HG03108 (cell line): Measurements from ENCODE around the gene FCHSD2.
"Not testable (repeated sequence)": the region's sequence is repeated elsewhere in the genome, so short reads cannot be mapped to it uniquely, and the experiment has no call there.

Source experiments
- ATAC-seq: cut with Tn5 transposase; IDR thresholded peaks from one replicate; pipeline ENCODE4 v1.9.1; 2021; ENCODE audit warnings: moderate library complexity; ENCODE audit not compliant: unreplicated experiment

FCHSD2 gene

DNA sequence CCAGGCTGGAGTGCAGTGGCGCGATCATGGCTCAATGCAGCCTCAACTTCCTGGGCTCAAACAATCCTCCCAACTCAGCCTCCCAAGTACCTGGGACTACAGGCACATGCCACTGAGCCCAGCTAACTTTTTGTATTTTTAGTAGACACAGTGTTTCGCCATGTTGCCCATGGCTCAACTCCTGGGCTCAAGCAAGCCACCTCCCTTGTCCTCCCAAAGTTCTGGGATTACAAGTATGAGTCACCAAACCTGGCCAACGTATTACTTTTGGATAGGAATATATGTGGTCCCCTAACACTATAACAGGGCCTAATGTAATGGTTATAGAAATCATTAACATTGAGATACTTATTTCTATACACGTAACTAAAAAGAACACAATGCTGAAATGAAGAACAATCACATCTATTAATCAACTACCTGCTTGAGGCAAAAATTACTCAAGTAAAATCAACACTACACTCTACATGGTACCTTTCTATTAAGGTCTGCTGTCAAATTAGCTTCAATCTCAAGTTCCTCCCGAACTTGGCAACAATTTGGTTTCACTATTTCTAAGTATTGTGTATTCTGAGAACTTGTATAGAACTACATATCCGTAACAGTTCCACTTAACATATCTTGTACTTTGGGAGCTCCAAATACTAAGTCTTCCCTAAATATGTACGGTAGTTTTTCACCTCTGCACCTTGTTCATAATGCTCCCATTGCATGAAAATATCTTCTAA lies 124.9 kb downstream of the FCHSD2 start:
- no peak for ATAC-seq

DNA sequence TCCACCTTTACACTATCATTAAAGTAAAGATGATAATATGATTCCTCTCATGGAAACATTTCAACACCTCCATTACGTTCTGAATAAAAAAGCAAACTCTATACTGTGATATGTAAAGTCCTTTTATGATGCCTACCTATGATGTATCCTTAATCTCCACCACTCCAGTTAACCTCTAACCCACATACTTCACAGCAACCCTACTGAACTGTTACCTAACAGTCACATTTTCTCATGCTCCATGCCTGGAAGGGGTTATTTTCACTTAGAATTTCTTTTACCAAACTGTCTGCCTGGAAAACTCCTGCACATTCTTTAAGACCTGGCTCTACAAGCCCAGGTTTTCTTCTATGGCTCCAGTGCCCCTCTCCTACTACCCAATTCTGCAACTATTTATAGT lies 129.1 kb downstream of the FCHSD2 start:
- no peak for ATAC-seq

GRCh38 chr11:73012121-73012863 lies 129.8 kb downstream of the FCHSD2 start:
- ATAC-seq = no peak

- ATAC-seq = no peak
Observed at GRCh38 chr11:73011126-73011817, 130.8 kb downstream of the FCHSD2 start.

DNA sequence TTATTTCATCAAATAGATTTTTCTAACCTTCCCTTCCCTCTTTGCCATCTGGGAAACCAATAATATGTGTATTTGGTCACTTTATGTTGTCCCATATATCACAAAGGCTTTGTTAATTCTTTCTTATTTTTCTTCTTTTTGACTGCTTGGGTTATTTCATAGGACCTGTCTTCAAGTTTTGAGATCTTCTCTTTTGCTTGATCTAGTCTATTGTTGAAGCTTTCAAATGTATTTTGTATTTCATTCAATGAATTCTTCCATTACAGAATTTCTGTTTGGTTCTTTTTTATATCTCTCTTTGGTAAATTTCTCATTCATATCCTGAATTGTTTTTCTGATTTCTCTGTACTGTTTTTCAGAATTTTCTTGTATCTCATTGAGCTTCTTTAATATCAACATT lies 132.1 kb downstream of the FCHSD2 start:
- ATAC-seq = no peak

DNA sequence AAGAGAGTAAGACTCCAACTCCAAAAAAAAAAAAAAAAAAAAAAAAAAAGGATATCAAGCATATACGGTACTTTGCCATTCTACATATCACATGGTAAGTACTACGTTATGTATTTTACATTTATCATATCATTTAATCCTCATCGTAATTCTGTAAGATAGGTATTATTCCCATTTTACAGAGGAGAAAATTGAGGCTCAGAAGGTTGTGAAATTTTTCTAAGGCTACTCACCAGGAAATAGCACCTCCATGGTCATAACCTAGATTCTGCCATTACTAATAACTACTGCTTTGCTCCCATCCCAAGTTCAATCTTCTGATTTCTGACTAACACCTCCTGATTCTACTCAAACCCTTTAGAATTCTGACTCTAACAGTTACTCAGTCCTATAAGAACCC lies 138.0 kb downstream of the FCHSD2 start:
- ATAC-seq = no peak

DNA sequence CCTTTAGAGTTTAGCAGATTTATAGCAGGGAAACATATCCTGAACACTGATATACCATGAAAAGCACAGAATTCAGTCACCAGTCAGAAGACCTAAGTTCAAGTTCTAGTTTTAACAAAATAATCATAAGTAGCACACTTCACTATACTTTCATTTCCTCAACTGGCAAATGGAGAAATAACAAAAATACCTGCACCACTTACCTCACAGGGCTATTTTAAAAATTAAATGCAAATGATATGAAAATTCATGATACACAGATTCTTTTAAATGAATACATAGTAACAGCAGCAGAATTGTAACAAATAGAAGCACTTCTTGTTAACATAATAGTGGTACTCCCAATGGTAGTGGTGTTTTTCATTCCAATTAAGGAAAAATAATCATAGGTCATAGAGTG lies 139.0 kb downstream of the FCHSD2 start:
- ATAC-seq = no peak

- no peak for ATAC-seq
Observed at GRCh38 chr11:73002214-73002613, 139.9 kb downstream of the FCHSD2 start.

DNA sequence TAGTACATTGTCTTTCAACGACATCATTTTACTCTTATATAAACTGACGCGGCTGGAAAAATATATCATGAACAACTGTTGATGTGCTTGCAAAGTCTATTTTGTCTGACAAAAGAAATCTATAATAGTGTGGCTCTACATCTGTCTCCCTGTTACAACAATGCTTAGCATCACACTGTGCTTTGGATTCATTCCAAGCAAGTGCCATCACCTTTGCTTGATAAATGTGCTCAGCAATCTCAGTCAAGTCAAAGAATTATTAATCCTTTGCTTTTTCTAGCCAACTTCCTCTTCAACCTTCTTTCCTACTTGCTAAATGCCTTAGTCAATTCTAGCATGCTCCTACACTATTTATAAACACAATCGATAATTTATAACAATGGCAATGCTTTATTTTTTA lies 140.5 kb downstream of the FCHSD2 start:
- ATAC-seq = no peak

GRCh38 chr11:72998676-72999075 lies 143.4 kb downstream of the FCHSD2 start:
- ATAC-seq = no peak

DNA sequence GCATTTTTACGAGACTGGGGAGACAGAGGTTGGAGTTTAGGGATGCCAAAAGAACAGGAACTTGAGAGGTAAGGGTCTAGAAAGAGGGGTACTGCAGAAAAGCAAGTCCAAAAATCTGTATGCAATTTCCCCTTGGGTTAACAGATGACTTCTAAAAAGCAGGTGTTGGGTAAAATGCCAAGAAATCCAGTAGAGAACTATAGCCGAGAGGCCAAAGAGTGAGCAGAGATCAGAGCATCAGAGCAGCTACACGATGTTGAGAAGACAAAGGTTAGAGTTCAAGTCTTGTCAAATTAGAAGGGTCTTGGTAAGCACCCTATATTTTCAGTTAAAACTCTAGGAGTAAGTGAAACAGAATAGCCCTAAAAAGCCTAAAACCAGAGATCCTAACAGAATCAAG lies 145.2 kb downstream of the FCHSD2 start:
- ATAC-seq = no peak

DNA sequence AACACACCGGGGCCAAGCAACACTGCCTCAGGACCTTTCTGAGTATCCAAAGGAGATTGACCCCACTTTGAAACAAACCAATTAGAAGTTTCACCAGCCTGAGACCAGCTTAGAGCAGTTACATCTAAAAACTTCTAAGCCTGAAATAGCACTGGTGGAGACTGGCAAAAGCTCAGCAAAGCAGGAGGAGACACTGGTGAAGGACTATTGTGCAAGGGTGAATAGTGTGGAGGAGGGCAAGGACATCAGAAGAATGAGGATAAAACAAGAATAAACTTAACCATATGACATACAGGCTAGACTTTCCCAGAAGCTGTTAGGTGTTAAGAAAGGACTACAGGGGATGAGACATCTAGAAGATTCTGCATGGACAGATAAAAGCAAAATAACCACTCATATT lies 152.4 kb downstream of the FCHSD2 start:
- no peak for ATAC-seq

DNA sequence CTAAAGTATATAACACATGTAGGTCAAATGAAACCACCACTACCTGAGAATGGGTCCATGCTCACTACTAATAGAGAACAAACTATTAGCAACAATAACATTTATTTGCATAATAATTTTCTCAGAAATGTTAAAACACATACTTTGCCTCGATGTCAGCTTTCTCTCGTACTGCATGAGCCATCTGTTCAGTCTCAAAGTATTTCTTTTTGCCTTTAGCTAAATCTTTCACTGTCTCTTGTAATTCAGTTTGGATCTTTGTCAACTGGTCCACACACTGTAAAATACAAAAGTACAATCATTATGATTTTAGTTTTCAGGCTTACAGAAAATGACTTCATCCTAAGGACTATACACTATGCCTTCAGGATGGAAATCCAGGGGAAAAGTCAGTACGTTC lies 153.3 kb downstream of the FCHSD2 start:
- no peak for ATAC-seq

GRCh38 chr11:72985645-72986044 lies 156.5 kb downstream of the FCHSD2 start:
- no peak for ATAC-seq

DNA sequence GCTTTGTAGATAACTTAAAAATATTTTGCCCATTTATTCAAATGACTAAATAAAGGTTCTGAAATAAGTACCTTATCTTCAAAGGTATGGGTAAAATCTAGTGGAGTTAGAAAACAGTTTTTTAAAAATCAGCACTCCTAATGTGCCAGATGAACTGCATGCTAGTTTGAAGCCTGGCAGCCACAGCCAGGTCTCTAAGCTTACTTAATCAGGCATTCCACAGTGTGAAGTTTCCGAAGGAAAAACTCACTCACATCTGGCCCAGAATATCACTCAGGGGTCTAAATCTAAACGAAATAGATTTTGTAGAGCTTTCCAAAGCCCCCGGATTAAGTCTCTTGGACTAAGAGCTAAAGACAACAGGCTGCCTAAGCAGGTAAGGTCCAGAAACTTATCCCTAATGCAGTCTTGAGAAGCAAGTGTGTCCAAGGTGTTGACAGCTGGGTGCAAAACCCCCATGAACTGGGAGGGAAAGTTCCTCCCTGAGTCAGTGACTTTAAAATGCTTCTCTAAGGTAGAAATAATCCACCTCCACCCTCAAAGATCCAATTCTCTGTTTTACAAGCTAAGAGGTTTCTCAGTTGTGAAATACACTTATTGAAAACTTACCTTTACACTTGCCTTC lies 157.6 kb downstream of the FCHSD2 start:
- no peak for ATAC-seq

- no peak for ATAC-seq
Observed at GRCh38 chr11:72983560-72983959, 158.6 kb downstream of the FCHSD2 start.

- no peak for ATAC-seq
Observed at GRCh38 chr11:72981971-72982685, 160.0 kb downstream of the FCHSD2 start.

DNA sequence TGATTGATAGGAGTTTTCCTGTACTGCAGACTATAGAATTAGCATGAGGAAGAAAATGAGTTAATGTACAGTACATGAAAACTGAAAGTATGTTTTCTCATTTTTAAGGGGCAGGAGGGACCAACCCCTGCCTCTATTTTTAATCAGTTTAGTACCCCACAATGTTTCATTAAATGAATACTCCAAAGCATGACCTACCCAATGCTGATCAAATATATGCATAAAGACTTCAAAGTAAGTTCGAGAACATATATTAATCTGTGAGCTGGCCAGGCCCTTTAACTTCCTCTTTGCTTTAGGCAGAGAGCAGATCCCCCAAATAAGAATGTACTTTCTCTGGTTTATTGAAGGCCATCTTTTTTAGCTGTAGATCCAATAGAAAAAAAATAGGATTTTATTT lies 161.0 kb downstream of the FCHSD2 start:
- no peak for ATAC-seq

GRCh38 chr11:72977782-72978181 lies 164.3 kb downstream of the FCHSD2 start:
- ATAC-seq = not testable (repeated sequence)

- ATAC-seq = not testable (repeated sequence)
Observed at GRCh38 chr11:72976522-72976892, 165.6 kb downstream of the FCHSD2 start.
